HG03460 (cell line): ENCODE results near the gene FAM20A.

Experiments
- ATAC-seq: cut with Tn5 transposase; IDR thresholded peaks from one replicate; pipeline ENCODE4 v1.9.1; 2021; ENCODE audit not compliant: unreplicated experiment

Gene FAM20A

GRCh38 chr17:68566442-68566738 is 34.8 kb downstream of the FAM20A start:
- no peak for ATAC-seq

GRCh38 chr17:68565661-68566441 is 35.3 kb downstream of the FAM20A start:
- no peak for ATAC-seq

- no peak for ATAC-seq
Measured at GRCh38 chr17:68564415-68565111, 36.6 kb downstream of the FAM20A start.

GRCh38 chr17:68562736-68563135 is 38.4 kb downstream of the FAM20A start:
- no peak for ATAC-seq

GRCh38 chr17:68560966-68561720 is 40.0 kb downstream of the FAM20A start:
- ATAC-seq: no peak

- no peak for ATAC-seq
Measured at GRCh38 chr17:68559316-68559715, 41.9 kb downstream of the FAM20A start.

GRCh38 chr17:68556551-68556950 is 44.6 kb downstream of the FAM20A start:
- ATAC-seq: no peak

GRCh38 chr17:68544111-68544915 is 56.9 kb downstream of the FAM20A start:
- no peak for ATAC-seq

- ATAC-seq: no peak
Measured at GRCh38 chr17:68542698-68543463, 58.3 kb downstream of the FAM20A start.

- ATAC-seq: no peak
Measured at GRCh38 chr17:68541816-68542215, 59.4 kb downstream of the FAM20A start.

- no peak for ATAC-seq
Measured at GRCh38 chr17:68540981-68541380, 60.2 kb downstream of the FAM20A start.

GRCh38 chr17:68539548-68540467 is 61.4 kb downstream of the FAM20A start:
- no peak for ATAC-seq

- no peak for ATAC-seq
Measured at GRCh38 chr17:68535922-68536321, 65.2 kb downstream of the FAM20A start.

GRCh38 chr17:68534695-68535088 is 66.5 kb downstream of the FAM20A start:
- ATAC-seq: no peak

GRCh38 chr17:68533887-68534694 is 67.1 kb downstream of the FAM20A start:
- no peak for ATAC-seq

GRCh38 chr17:68532826-68533225 is 68.3 kb downstream of the FAM20A start:
- no peak for ATAC-seq

GRCh38 chr17:68531252-68531651 is 69.9 kb downstream of the FAM20A start:
- no peak for ATAC-seq

GRCh38 chr17:68527314-68527713 is 73.9 kb downstream of the FAM20A start:
- ATAC-seq: no peak

- ATAC-seq: no peak
Measured at GRCh38 chr17:68526548-68526947, 74.6 kb downstream of the FAM20A start.
